Esophagus muscularis mucosa (tissue), 4 donors: ENCODE measurements around the gene GLIS1.

Source experiments
- EP300 ChIP-seq: sonication (generic); formaldehyde crosslinking; IDR thresholded peaks from one replicate; pipeline ENCODE4 v1.6.1; 2017; ENCODE audit warnings: antibody characterized with exemption
- POLR2AphosphoS5 ChIP-seq, 2 donors: sonication (generic); formaldehyde crosslinking; IDR thresholded peaks; one replicate each; pipeline ENCODE4 v1.6.1; 2017; ENCODE audit warnings: antibody characterized with exemption in 2 of 2
- TF ChIP-seq, protein P1 (sequence below), 3 experiments: fragments of 200-600 bp in 2 of 3; fragments of 450-650 bp in 1 of 3; sonication (generic) in 2 of 3; IDR thresholded peaks; one replicate each; pipeline ENCODE4 v1.5.1; 2017 to 2019; ENCODE audit warnings: antibody characterized with exemption in 3 of 3, mild to moderate bottlenecking in 2 of 3, moderate library complexity in 1 of 3

DNA sequence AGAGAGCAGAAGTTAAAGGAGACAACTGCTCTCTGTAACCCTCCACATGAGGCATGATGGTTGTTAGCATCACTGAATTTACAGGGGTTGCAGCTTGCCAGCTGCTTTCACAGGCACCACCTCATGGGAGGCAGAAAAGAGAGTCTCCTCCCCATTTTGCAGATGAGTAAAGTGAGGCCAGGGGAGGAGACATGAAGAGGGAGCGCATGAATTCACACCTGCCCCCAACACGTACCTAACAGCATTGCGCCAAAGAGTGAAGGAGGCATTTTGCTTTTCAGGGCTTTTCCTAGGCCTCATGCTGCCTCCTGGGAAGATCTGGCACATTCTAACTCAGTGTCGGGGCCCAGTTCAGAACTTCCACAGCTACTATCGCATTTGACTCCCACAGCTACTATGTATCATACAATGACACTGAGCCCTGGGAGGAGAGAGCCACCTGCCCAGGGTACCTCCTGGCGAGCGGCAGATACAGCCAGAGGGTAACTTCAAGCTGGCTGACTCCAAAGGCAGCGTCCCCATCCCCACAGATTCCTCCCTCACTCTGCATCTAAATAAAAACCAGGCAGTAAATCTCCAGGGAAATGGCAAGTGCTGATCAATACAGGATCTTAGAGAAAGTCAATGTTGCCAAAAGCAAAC, 34.0 kb downstream of the GLIS1 start:
- TF ChIP-seq, protein P1, sequence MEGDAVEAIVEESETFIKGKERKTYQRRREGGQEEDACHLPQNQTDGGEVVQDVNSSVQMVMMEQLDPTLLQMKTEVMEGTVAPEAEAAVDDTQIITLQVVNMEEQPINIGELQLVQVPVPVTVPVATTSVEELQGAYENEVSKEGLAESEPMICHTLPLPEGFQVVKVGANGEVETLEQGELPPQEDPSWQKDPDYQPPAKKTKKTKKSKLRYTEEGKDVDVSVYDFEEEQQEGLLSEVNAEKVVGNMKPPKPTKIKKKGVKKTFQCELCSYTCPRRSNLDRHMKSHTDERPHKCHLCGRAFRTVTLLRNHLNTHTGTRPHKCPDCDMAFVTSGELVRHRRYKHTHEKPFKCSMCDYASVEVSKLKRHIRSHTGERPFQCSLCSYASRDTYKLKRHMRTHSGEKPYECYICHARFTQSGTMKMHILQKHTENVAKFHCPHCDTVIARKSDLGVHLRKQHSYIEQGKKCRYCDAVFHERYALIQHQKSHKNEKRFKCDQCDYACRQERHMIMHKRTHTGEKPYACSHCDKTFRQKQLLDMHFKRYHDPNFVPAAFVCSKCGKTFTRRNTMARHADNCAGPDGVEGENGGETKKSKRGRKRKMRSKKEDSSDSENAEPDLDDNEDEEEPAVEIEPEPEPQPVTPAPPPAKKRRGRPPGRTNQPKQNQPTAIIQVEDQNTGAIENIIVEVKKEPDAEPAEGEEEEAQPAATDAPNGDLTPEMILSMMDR (IDR thresholded peaks at IDR 0.05): no peak
- TF ChIP-seq POLR2AphosphoS5 (IDR thresholded peaks at IDR 0.05): no peak
- TF ChIP-seq EP300: no peak
